Gastrocnemius medialis (tissue), 4 donors: Measurements from ENCODE around the gene COX15.

ENCODE experiments used
- POLR2A ChIP-seq, 2 donors: fragments of 450-650 bp; IDR thresholded peaks; one replicate each; pipeline ENCODE4 v1.6.1; 2017; ENCODE audit warnings: antibody characterized with exemption in 2 of 2, mild to moderate bottlenecking in 2 of 2, moderate library complexity in 2 of 2
- TF ChIP-seq, protein P1 (sequence below), 5 experiments: fragments of 450-650 bp in 3 of 5; fragments of 200-600 bp in 2 of 5; sonication (generic) in 2 of 5; IDR thresholded peaks in 4 of 5; conservative IDR thresholded peaks in 1 of 5; 1 replicate in 4 of 5; 2 replicates in 1 of 5; pipeline ENCODE4 v1.5.1; 2016 to 2019; ENCODE audit warnings: antibody characterized with exemption in 5 of 5, mild to moderate bottlenecking in 3 of 5, moderate library complexity in 3 of 5

DNA sequence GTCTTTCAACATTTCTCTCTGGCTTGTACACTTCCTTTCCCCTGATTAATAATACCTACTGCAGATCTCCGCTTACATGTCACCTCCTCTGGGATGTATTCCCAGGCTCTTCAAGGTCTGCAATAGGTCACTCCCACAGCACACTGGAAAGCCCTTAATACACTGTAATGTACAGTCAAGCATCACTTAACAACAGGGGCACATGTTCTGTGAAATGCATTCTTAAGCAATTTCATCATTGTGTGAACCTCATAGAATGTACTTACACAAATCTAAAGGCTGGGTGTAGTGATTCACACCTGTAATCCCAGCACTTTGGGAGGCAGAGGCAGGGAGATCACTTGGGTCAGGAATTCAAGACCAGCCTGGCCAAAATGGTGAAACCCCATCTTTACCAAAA, 1.9 kb downstream of the COX15 start:
- TF ChIP-seq, protein P1, sequence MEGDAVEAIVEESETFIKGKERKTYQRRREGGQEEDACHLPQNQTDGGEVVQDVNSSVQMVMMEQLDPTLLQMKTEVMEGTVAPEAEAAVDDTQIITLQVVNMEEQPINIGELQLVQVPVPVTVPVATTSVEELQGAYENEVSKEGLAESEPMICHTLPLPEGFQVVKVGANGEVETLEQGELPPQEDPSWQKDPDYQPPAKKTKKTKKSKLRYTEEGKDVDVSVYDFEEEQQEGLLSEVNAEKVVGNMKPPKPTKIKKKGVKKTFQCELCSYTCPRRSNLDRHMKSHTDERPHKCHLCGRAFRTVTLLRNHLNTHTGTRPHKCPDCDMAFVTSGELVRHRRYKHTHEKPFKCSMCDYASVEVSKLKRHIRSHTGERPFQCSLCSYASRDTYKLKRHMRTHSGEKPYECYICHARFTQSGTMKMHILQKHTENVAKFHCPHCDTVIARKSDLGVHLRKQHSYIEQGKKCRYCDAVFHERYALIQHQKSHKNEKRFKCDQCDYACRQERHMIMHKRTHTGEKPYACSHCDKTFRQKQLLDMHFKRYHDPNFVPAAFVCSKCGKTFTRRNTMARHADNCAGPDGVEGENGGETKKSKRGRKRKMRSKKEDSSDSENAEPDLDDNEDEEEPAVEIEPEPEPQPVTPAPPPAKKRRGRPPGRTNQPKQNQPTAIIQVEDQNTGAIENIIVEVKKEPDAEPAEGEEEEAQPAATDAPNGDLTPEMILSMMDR (IDR thresholded peaks at IDR 0.05 in 4 of 5, conservative IDR thresholded peaks at IDR 0.05 in 1 of 5): no peak
- no peak for TF ChIP-seq POLR2A (IDR thresholded peaks at IDR 0.05)
